ENCODE data around the gene CENPC.

DNA sequence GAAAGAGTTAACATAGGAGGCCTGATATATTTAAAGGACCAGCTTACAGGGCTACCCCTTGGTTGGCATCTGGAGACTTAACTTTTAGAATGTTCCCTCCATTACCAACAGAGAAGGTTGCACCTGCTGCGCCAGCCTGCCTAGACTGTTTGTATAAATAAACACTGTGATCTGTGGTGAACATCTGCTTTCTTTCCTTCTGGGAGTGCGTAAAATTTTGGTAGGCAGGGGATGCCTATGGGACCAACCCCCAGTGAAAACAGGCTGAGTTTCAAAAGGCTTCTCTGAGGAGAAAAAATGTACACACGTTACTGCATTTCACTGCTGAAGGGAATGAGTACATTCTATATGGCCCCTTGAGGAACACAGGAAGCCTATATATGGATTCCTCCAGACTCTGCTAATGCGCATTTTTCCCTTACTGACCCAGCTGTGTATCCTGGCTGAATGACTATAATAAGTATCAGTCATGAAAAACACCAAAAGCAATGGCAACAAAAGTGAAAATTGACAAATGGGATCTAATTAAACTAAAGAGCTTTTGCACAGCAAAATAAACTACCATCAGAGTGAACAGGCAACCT, 13.8 kb downstream of the CENPC start:
- TF ChIP-seq EP300 (conservative IDR thresholded peaks at IDR 0.05; ENCODE audit: poor library complexity, severe bottlenecking) (no peak), EZH2 (IDR thresholded peaks at IDR 0.05; ENCODE audit: borderline replicate concordance, insufficient read depth, low read length, poor library complexity, severe bottlenecking) (no peak), CTCF (IDR thresholded peaks at IDR 0.05; ENCODE audit: poor library complexity, severe bottlenecking) (no peak), MXI1 (conservative IDR thresholded peaks at IDR 0.05; ENCODE audit: poor library complexity, severe bottlenecking) (no peak), POLR2AphosphoS5 (IDR thresholded peaks at IDR 0.05) (no peak), TAF1 (IDR thresholded peaks at IDR 0.05; ENCODE audit: low read depth) (no peak), RAD21 (conservative IDR thresholded peaks at IDR 0.05) (no peak)
- TF ChIP-seq, protein P1, sequence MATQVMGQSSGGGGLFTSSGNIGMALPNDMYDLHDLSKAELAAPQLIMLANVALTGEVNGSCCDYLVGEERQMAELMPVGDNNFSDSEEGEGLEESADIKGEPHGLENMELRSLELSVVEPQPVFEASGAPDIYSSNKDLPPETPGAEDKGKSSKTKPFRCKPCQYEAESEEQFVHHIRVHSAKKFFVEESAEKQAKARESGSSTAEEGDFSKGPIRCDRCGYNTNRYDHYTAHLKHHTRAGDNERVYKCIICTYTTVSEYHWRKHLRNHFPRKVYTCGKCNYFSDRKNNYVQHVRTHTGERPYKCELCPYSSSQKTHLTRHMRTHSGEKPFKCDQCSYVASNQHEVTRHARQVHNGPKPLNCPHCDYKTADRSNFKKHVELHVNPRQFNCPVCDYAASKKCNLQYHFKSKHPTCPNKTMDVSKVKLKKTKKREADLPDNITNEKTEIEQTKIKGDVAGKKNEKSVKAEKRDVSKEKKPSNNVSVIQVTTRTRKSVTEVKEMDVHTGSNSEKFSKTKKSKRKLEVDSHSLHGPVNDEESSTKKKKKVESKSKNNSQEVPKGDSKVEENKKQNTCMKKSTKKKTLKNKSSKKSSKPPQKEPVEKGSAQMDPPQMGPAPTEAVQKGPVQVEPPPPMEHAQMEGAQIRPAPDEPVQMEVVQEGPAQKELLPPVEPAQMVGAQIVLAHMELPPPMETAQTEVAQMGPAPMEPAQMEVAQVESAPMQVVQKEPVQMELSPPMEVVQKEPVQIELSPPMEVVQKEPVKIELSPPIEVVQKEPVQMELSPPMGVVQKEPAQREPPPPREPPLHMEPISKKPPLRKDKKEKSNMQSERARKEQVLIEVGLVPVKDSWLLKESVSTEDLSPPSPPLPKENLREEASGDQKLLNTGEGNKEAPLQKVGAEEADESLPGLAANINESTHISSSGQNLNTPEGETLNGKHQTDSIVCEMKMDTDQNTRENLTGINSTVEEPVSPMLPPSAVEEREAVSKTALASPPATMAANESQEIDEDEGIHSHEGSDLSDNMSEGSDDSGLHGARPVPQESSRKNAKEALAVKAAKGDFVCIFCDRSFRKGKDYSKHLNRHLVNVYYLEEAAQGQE (IDR thresholded peaks at IDR 0.05; ENCODE audit: borderline replicate concordance) = no peak
